HepG2 (cell line): ENCODE measurements around the gene NCKAP5L. TPM values are rescaled to one million over a fixed set of nuclear protein-coding genes. Genes with fewer than 3 reads are reported as not detected.

ENCODE experiments used
- ATAC-seq: fragments of 200-7000 bp; cut with Tn5 transposase; 3 replicates; pipeline ENCODE4 v1.9.1; 2020; ENCODE audit warnings: mild to moderate bottlenecking, moderate library complexity
- BruUV-seq: library from RNA; stranded (reverse); fragments of 400-500 nt; replicated peaks from 2 replicates; lab custom pipeline; 2021; lab: Mats Ljungman, UMichigan
- CTCF ChIA-PET: fragments of 300-600 bp; formaldehyde crosslinking; extraction: SDS; loops from one replicate; lab custom pipeline; 2021; ENCODE audit warnings: low total read pairs, inconsistent platforms, low intra/inter-chr PET ratio; lab: Yijun Ruan, JAX
- POLR2A ChIA-PET: fragments of 350-600 bp; sonication (Branson Sonifier 250); formaldehyde crosslinking; loops from one replicate; lab custom pipeline; 2020; ENCODE audit warnings: antibody characterized with exemption, inconsistent platforms; lab: Yijun Ruan, JAX
- DNase-seq: peaks from one replicate; pipeline ENCODE4 v3.0.0-alpha.2; 2015; ENCODE audit warnings: low spot score
- FAIRE-seq: peaks from 3 replicates; lab custom pipeline; 2011; peaks lifted over from hg19 to GRCh38; lab: Jason Lieb, UNC
- H2AFZ ChIP-seq: one replicate; pipeline ENCODE4 v1.6.1; 2011; ENCODE audit warnings: low read length, inconsistent platforms
- H3K27ac ChIP-seq: fragments of 300-600 bp; 3 replicates; pipeline ENCODE4 v1.8.0; 2011; ENCODE audit warnings: mixed run types, mild to moderate bottlenecking, mixed read lengths, low read length, inconsistent platforms; ENCODE audit not compliant: insufficient read depth; ENCODE audit errors: extremely low read length
- H3K27me3 ChIP-seq, 2 experiments: fragments of 200-600 bp in 1 of 2; 2 replicates in 1 of 2; 3 replicates in 1 of 2; pipeline versions ENCODE4 v1.6.0 to v1.8.0; 2011; ENCODE audit warnings: low read length in 2 of 2, mild to moderate bottlenecking in 2 of 2, moderate library complexity in 2 of 2, inconsistent platforms in 1 of 2; ENCODE audit not compliant: insufficient read depth in 2 of 2, control insufficient read depth in 1 of 2
- H3K36me3 ChIP-seq, 2 experiments: fragments of 200-600 bp in 1 of 2; replicated peaks in 1 of 2; 2 replicates in 1 of 2; 3 replicates in 1 of 2; pipeline versions ENCODE4 v1.5.1 to v1.8.0; 2011; ENCODE audit warnings: low read length in 2 of 2, inconsistent platforms in 1 of 2; ENCODE audit not compliant: insufficient read depth in 2 of 2, control insufficient read depth in 1 of 2
- H3K4me1 ChIP-seq: 2 replicates; pipeline ENCODE4 v1.5.1; 2012; ENCODE audit warnings: low read length, inconsistent platforms; ENCODE audit not compliant: insufficient read depth
- H3K4me2 ChIP-seq: 2 replicates; pipeline ENCODE4 v1.6.0; 2011; ENCODE audit warnings: low read depth, low read length, inconsistent platforms
- H3K4me3 ChIP-seq, 3 experiments: fragments of 200-600 bp in 1 of 3; sonication (generic), shearing (Covaris generic) in 1 of 3; replicated peaks in 1 of 3; 2 replicates each; pipeline ENCODE4 v1.5.1; 2011 to 2016; ENCODE audit warnings: low read length in 3 of 3, inconsistent platforms in 2 of 3, low read depth in 2 of 3, mild to moderate bottlenecking in 2 of 3, control low read depth in 1 of 3, mixed read lengths in 1 of 3; ENCODE audit not compliant: insufficient read depth in 1 of 3
- H3K79me2 ChIP-seq: one replicate; pipeline ENCODE4 v1.6.1; 2011; ENCODE audit warnings: low read length, inconsistent platforms; ENCODE audit not compliant: insufficient read depth
- H3K9ac ChIP-seq: 2 replicates; pipeline ENCODE4 v1.6.0; 2011; ENCODE audit warnings: mild to moderate bottlenecking, low read depth, low read length, inconsistent platforms; ENCODE audit not compliant: insufficient read depth
- H3K9me3 ChIP-seq: 2 replicates; pipeline ENCODE4 v1.5.1; 2012; ENCODE audit warnings: mild to moderate bottlenecking, low read length
- H4K20me1 ChIP-seq: 2 replicates; pipeline ENCODE4 v1.6.0; 2011; ENCODE audit warnings: inconsistent platforms, mild to moderate bottlenecking, low read length, moderate library complexity; ENCODE audit not compliant: insufficient read depth
- CSRNP2 ChIP-seq: sonication (generic); formaldehyde crosslinking; conservative IDR thresholded peaks from 2 replicates; pipeline ENCODE4 v1.8.0; 2022; ENCODE audit warnings: low read depth, missing genetic modification reagents
- EEA1 ChIP-seq: sonication (generic); formaldehyde crosslinking; IDR thresholded peaks from 2 replicates; pipeline ENCODE4 v1.5.1; 2020; ENCODE audit warnings: mild to moderate bottlenecking, missing genetic modification reagents, borderline replicate concordance
- GLMP ChIP-seq: sonication (generic); formaldehyde crosslinking; IDR thresholded peaks from 2 replicates; pipeline ENCODE4 v1.9.0; 2021; ENCODE audit warnings: missing genetic modification reagents, mild to moderate bottlenecking, borderline replicate concordance
- HNRNPL ChIP-seq: fragments of 200-400 bp; formaldehyde crosslinking; IDR thresholded peaks from 2 replicates; pipeline ENCODE4 v1.6.1; 2017; ENCODE audit warnings: mild to moderate bottlenecking, low read depth, low read length
- NFKB2 ChIP-seq: sonication (generic); formaldehyde crosslinking; IDR thresholded peaks from 2 replicates; pipeline ENCODE4 v1.4.0; 2020; ENCODE audit warnings: missing genetic modification reagents, borderline replicate concordance
- POGZ ChIP-seq: sonication (generic); formaldehyde crosslinking; IDR thresholded peaks from 2 replicates; pipeline ENCODE4 v1.4.0; 2020; ENCODE audit warnings: mild to moderate bottlenecking, missing genetic modification reagents
- POLR2A ChIP-seq, 2 experiments: IDR thresholded peaks; 2 replicates each; pipeline ENCODE4 v1.6.1; 2011; ENCODE audit warnings: low read depth in 2 of 2, low read length in 2 of 2, mild to moderate bottlenecking in 1 of 2, moderate library complexity in 1 of 2; ENCODE audit not compliant: insufficient read depth in 1 of 2
- RFX1 ChIP-seq: fragments of 450-650 bp; IDR thresholded peaks from 2 replicates; pipeline ENCODE4 v1.6.1; 2017
- SUZ12 ChIP-seq: fragments of 150-350 bp; IDR thresholded peaks from 2 replicates; pipeline ENCODE4 v1.6.1; 2014; ENCODE audit warnings: low read depth, low read length
- TAF1 ChIP-seq: sonication (generic); formaldehyde crosslinking; IDR thresholded peaks from 2 replicates; pipeline ENCODE4 v1.4.0; 2020; ENCODE audit warnings: missing genetic modification reagents
- TRIM24 ChIP-seq: sonication (generic); formaldehyde crosslinking; IDR thresholded peaks from 2 replicates; pipeline ENCODE4 v1.8.0; 2022; ENCODE audit warnings: mild to moderate bottlenecking, missing genetic modification reagents
- U2AF1 ChIP-seq: fragments of 200-400 bp; formaldehyde crosslinking; optimal IDR thresholded peaks from 2 replicates; pipeline ENCODE3; 2017; ENCODE audit warnings: mild to moderate bottlenecking, low read depth, low read length
- ZBTB7B ChIP-seq: sonication (generic); formaldehyde crosslinking; IDR thresholded peaks from 2 replicates; pipeline ENCODE4 v1.4.0; 2020; ENCODE audit warnings: missing genetic modification reagents
- ZNF260 ChIP-seq: sonication (generic); formaldehyde crosslinking; IDR thresholded peaks from 2 replicates; pipeline ENCODE4 v1.4.0; 2020; ENCODE audit warnings: missing genetic modification reagents, low read depth, mild to moderate bottlenecking, borderline replicate concordance
- ZNF281 ChIP-seq: sonication (generic); formaldehyde crosslinking; IDR thresholded peaks from 2 replicates; pipeline ENCODE4 v1.4.0; 2020; ENCODE audit warnings: missing genetic modification reagents, borderline replicate concordance
- ZNF333 ChIP-seq: sonication (generic); formaldehyde crosslinking; IDR thresholded peaks from 2 replicates; pipeline ENCODE4 v1.4.0; 2020; ENCODE audit warnings: mild to moderate bottlenecking, missing genetic modification reagents, borderline replicate concordance
- WGBS: methylation state at CpG from one replicate; pipeline ENCODE4 v1.1.6; 2017; ENCODE audit warnings: low lambda C conversion rate; 5-methylcytosine and 5-hydroxymethylcytosine counted together
- in situ Hi-C: cut with HindIII; loops from 2 replicates; pipeline ENCODE4 v1.10.0; 2017; ENCODE audit warnings: low pct_unique_long_range_greater_than_20kb; ENCODE audit not compliant: extremely low pct_ligation_motif_present
- intact Hi-C: fragments of 100-400 bp; cut with micrococcal nuclease; formaldehyde crosslinking; loops from one replicate; pipeline ENCODE4 v1.10.0; 2022; ENCODE audit not compliant: unreplicated experiment
- polyA plus RNA-seq, 8 experiments: library from polyadenylated mRNA; depleted of rRNA in 3 of 8; stranded (reverse) in 7 of 8; unstranded in 1 of 8; fragments of >200 nt; fragmentation: Illumina TruSeq in 4 of 8; extraction: Trizol in 4 of 8; gene quantifications; 2 replicates each; pipeline versions ENCODE4 v1.2.1 to v1.2.3, GENCODE V29; 2011 to 2016; ENCODE audit warnings: low read depth in 4 of 8, missing spikeins in 1 of 8, mixed read lengths in 1 of 8; ENCODE audit not compliant: insufficient read depth in 1 of 8
- total RNA-seq, 5 experiments: library from RNA; depleted of rRNA; stranded (reverse); fragments of >200 nt; fragmentation: Illumina TruSeq; extraction: Trizol; gene quantifications; 2 replicates each; pipeline ENCODE4 v1.2.3, GENCODE V29; 2016; ENCODE audit warnings: low read depth in 1 of 5

The NCKAP5L gene
- total and polyA plus RNA-seq, 2 of the 13 experiments (the other 11 are each of a cell fraction or from before 2014, with no cell fraction given): 4.1 to 9.0 TPM

- no peak for TF ChIP-seq ZNF281 (CRISPR knock-in tag)
- TF ChIP-seq EEA1 (CRISPR knock-in tag): no peak
- TF ChIP-seq GLMP: no peak
- TF ChIP-seq U2AF1: no peak
- TF ChIP-seq ZNF333: no peak
- no peak for TF ChIP-seq SUZ12
- TF ChIP-seq HNRNPL: no peak
- no peak for TF ChIP-seq POLR2A (IDR thresholded peaks at IDR 0.05; ENCODE audit: insufficient read depth in 1 of 2, low read depth in 2 of 2, low read length in 2 of 2)
- TF ChIP-seq ZNF260 (CRISPR knock-in tag): no peak
These were observed 9.8 kb downstream of the NCKAP5L start (continued) for GRCh38 chr12:49818241-49818895.

- WGBS: 100% methylated on average over 1 of the region's 1 CpG
- Histone ChIP-seq H3K4me1 (no peaks in the 10 kb centered on the region), H3K27ac (no peak overlapping the region), H3K9me3 (no peaks in the 10 kb centered on the region), H2AFZ (no peak overlapping the region), H4K20me1 (no peaks in the 10 kb centered on the region), H3K27me3 (no peaks in the 10 kb centered on the region), H3K4me2 (no peak overlapping the region), H3K9ac (no peak overlapping the region), H3K4me3 (no peak overlapping the region), H3K79me2 (no peaks in the 10 kb centered on the region), H3K36me3 (peaks cover 0 to 2% of the 10 kb centered on the region in 2 experiments; a peak in 2 of 5 replicates)
- no peak for DNase-seq
- ChIA-PET CTCF (no interaction called here), POLR2A (no interaction called here)
- in situ Hi-C loops (no loop called here), intact Hi-C loops (no loop called here)
- no peak for FAIRE-seq
- no peak for TF ChIP-seq RFX1
- TF ChIP-seq TAF1 (CRISPR knock-in tag): no peak
- no peak for TF ChIP-seq CSRNP2
- TF ChIP-seq NFKB2 (CRISPR knock-in tag): no peak
- TF ChIP-seq TRIM24 (CRISPR knock-in tag): no peak
- no peak for TF ChIP-seq POGZ (CRISPR knock-in tag)
- TF ChIP-seq ZBTB7B (CRISPR knock-in tag): no peak
- BruUV-seq: no TSS peak
- no peak for ATAC-seq
These were observed 15.1 kb downstream of the NCKAP5L start for GRCh38 chr12:49813131-49813530.
